Osteocyte (in vitro differentiated cells): ENCODE measurements around the gene TBX2. TPM values are rescaled to one million over a fixed set of nuclear protein-coding genes. Genes with fewer than 3 reads are reported as not detected.

ENCODE experiments used
- DNase-seq: peaks from one replicate; pipeline ENCODE4 v3.0.0; 2021; ENCODE audit warnings: mixed read lengths; ENCODE audit not compliant: unreplicated experiment; ENCODE audit errors: extremely low spot score
- H3K27ac Mint-ChIP-seq: one replicate; pipeline ENCODE4 v1.8.0; 2021; ENCODE audit warnings: mild to moderate bottlenecking, mixed read lengths; ENCODE audit not compliant: unreplicated experiment
- H3K27me3 Mint-ChIP-seq: one replicate; pipeline ENCODE4 v1.8.0; 2021; ENCODE audit warnings: mixed read lengths; ENCODE audit not compliant: unreplicated experiment
- H3K36me3 Mint-ChIP-seq: one replicate; pipeline ENCODE4 v1.8.0; 2021; ENCODE audit warnings: mixed read lengths; ENCODE audit not compliant: unreplicated experiment
- H3K4me1 Mint-ChIP-seq: one replicate; pipeline ENCODE4 v1.8.0; 2021; ENCODE audit warnings: mixed read lengths; ENCODE audit not compliant: unreplicated experiment
- H3K4me3 Mint-ChIP-seq: one replicate; pipeline ENCODE4 v1.8.0; 2021; ENCODE audit warnings: mild to moderate bottlenecking, moderate library complexity, mixed read lengths; ENCODE audit not compliant: unreplicated experiment
- H3K9me3 Mint-ChIP-seq: one replicate; pipeline ENCODE4 v1.8.0; 2021; ENCODE audit warnings: mixed read lengths; ENCODE audit not compliant: unreplicated experiment
- CTCF ChIP-seq: fragments of 200-600 bp; sonication (generic); IDR thresholded peaks from 2 replicates; pipeline ENCODE4 v1.5.0; 2021; ENCODE audit warnings: antibody characterized with exemption, mild to moderate bottlenecking, moderate library complexity
- total RNA-seq: library from RNA; stranded (reverse); gene quantifications from 2 replicates; pipeline ENCODE4 v1.2.1, GENCODE V29; 2021

The TBX2 gene
- total RNA-seq, 1 donor from 2014 or later, result 25.9 TPM

- Mint-ChIP-seq H3K4me1 (peaks cover 19% of the 10 kb centered on the region), H3K9me3 (no peaks in the 10 kb centered on the region), H3K27me3 (no peaks in the 10 kb centered on the region), H3K36me3 (peaks cover 2% of the 10 kb centered on the region), H3K4me3 (peak overlapping the region; percentile 71), H3K27ac (no peak overlapping the region)
- no peak for DNase-seq
- TF ChIP-seq CTCF, result peak; percentile 60
Observed at GRCh38 chr17:61409301-61410112, 9.9 kb downstream of the TBX2 start.

GRCh38 chr17:61410141-61411010 lies 10.7 kb downstream of the TBX2 start:
- Mint-ChIP-seq H3K4me1 (peaks cover 19% of the 10 kb centered on the region), H3K36me3 (peaks cover 2% of the 10 kb centered on the region), H3K9me3 (no peaks in the 10 kb centered on the region), H3K4me3 (peak overlapping the region; percentile 55), H3K27me3 (no peaks in the 10 kb centered on the region), H3K27ac (peak overlapping the region; percentile 34)
- peak; percentile 45 for TF ChIP-seq CTCF
- no peak for DNase-seq

GRCh38 chr17:61411011-61411260 lies 11.3 kb downstream of the TBX2 start:
- no peak for TF ChIP-seq CTCF
- Mint-ChIP-seq H3K27ac (no peak overlapping the region), H3K27me3 (no peaks in the 10 kb centered on the region), H3K36me3 (peaks cover 2% of the 10 kb centered on the region), H3K4me3 (no peak overlapping the region), H3K9me3 (no peaks in the 10 kb centered on the region), H3K4me1 (peaks cover 22% of the 10 kb centered on the region)
- no peak for DNase-seq

DNA sequence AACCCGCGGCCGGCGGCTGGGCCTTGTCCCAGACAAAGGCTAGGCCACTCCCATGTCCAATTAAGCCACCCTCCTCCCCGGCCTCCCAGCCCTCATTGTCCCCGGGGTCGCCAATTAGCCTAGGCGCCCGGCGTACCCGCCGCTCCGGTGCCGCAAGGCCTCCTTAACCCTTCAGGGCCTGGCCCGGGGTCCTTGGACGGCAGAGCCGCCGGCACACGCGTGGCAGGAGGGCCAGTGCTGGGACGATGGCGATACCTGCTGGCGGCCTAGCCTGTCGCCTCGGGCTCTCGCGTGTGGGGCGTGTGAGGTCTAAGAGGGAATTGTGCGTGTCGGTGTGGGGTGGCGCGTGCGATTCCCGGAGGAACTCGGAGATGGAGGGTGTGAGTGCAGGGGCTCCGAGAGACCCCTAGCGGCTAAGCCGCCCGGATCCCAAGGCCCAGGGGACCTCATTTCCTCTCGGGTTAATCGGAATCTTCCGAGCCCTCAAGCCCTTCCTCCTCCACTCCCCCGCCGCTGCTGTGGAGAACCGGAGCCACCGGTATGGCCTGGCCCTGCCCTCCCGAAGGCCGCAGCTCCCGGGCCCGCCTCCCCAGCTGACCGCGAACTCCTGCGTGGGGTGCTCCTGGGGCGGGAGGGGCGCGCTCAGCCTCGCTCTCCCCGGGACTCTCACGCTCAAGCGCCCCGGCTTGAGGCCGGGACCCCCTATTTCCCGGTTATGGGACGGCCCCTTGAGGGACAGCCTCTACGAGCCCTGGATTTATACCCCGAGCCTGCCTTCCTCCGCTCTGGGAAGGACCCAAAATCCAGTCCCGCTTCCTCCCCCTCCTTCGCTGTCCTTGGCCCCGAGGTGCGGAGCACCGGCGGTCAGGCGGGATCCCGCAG lies 11.9 kb downstream of the TBX2 start:
- Mint-ChIP-seq H3K36me3 (no peaks in the 10 kb centered on the region), H3K27me3 (no peaks in the 10 kb centered on the region), H3K4me1 (peaks cover 27% of the 10 kb centered on the region), H3K4me3 (peak overlapping the region; percentile 74), H3K27ac (peak overlapping the region; percentile 38), H3K9me3 (no peaks in the 10 kb centered on the region)
- TF ChIP-seq CTCF, result no peak
- peak; percentile 85 for DNase-seq
